ENCODE results near the gene RNASE8. TPM values are rescaled to one million over a fixed set of nuclear protein-coding genes. Genes with fewer than 3 reads are reported as not detected.
A peak's percentile ranks its signal among the peaks of the same experiment; 100 is the strongest.

Gene RNASE8
- total RNA-seq, 1 donor from 2014 or later, result not detected

DNA sequence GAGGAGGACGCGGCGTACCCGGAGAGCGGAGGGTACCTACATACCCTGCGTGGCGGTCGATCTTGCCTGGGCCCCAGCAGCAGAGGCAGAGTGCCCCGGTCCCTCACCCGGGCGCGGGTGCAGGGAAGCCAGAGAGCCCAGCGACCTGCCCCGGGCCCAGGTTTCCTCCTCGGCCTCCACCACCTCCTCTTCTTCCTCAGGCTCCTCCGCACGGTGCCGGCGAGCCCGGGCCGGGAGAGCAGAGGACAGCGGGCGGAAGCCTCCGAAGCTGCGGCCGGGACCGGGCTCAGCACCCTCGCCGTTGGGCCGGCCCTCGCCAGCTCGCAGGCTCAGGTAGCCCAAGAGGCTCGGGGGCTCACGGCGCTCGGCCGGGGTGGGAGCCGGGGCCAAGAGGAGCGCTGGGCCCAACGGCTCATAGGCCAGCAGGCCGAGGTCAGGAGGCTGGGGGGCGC is 34.2 kb downstream of the RNASE8 start:
- no peak for FAIRE-seq
- H3K4me2 ChIP-seq (ENCODE audit: low read length), result no peak overlapping the region
- H3K4me3 ChIP-seq (ENCODE audit: insufficient read depth, low read depth, low read length), result no peak overlapping the region
- DNase-seq (ENCODE audit: low read depth), result no peak
- Mint-ChIP-seq H3K4me1 (ENCODE audit: low read depth, unreplicated experiment) (peaks cover 47% of the 10 kb centered on the region), H3K4me3 (ENCODE audit: unreplicated experiment) (peak overlapping the region; percentile 70), H3K9me3 (ENCODE audit: unreplicated experiment) (no peaks in the 10 kb centered on the region), H3K27me3 (ENCODE audit: low read depth, unreplicated experiment) (no peaks in the 10 kb centered on the region), H3K27ac (ENCODE audit: unreplicated experiment) (peak overlapping the region; percentile 79), H3K36me3 (ENCODE audit: low read depth, unreplicated experiment) (peaks cover 9% of the 10 kb centered on the region)
- H3K79me2 ChIP-seq (ENCODE audit: insufficient read depth, low read length), result no peaks in the 10 kb centered on the region
- H3K9ac ChIP-seq (ENCODE audit: low read length), result no peak overlapping the region
- H3K27ac ChIP-seq (ENCODE audit: low read depth, low read length), result no peak overlapping the region
- no peak for TF ChIP-seq EZH2 (IDR thresholded peaks at IDR 0.05; ENCODE audit: insufficient read depth, low read length)
- TF ChIP-seq, protein P1, sequence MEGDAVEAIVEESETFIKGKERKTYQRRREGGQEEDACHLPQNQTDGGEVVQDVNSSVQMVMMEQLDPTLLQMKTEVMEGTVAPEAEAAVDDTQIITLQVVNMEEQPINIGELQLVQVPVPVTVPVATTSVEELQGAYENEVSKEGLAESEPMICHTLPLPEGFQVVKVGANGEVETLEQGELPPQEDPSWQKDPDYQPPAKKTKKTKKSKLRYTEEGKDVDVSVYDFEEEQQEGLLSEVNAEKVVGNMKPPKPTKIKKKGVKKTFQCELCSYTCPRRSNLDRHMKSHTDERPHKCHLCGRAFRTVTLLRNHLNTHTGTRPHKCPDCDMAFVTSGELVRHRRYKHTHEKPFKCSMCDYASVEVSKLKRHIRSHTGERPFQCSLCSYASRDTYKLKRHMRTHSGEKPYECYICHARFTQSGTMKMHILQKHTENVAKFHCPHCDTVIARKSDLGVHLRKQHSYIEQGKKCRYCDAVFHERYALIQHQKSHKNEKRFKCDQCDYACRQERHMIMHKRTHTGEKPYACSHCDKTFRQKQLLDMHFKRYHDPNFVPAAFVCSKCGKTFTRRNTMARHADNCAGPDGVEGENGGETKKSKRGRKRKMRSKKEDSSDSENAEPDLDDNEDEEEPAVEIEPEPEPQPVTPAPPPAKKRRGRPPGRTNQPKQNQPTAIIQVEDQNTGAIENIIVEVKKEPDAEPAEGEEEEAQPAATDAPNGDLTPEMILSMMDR (IDR thresholded peaks at IDR 0.05; ENCODE audit: insufficient read depth, low read depth, low read length), result no peak
- H2AFZ ChIP-seq (ENCODE audit: low read depth, low read length), result no peak overlapping the region
- H3K9me3 ChIP-seq (ENCODE audit: insufficient read depth, low read depth, low read length), result no peaks in the 10 kb centered on the region
- H4K20me1 ChIP-seq (ENCODE audit: insufficient read depth, low read length), result peaks cover 57% of the 10 kb centered on the region
- H3K4me1 ChIP-seq (ENCODE audit: insufficient read depth, low read length), result peaks cover 19% of the 10 kb centered on the region
- H3K27me3 ChIP-seq (ENCODE audit: insufficient read depth, low read length), result no peaks in the 10 kb centered on the region
- peaks cover 8% of the 10 kb centered on the region for H3K36me3 ChIP-seq (ENCODE audit: insufficient read depth, low read length)

DNA sequence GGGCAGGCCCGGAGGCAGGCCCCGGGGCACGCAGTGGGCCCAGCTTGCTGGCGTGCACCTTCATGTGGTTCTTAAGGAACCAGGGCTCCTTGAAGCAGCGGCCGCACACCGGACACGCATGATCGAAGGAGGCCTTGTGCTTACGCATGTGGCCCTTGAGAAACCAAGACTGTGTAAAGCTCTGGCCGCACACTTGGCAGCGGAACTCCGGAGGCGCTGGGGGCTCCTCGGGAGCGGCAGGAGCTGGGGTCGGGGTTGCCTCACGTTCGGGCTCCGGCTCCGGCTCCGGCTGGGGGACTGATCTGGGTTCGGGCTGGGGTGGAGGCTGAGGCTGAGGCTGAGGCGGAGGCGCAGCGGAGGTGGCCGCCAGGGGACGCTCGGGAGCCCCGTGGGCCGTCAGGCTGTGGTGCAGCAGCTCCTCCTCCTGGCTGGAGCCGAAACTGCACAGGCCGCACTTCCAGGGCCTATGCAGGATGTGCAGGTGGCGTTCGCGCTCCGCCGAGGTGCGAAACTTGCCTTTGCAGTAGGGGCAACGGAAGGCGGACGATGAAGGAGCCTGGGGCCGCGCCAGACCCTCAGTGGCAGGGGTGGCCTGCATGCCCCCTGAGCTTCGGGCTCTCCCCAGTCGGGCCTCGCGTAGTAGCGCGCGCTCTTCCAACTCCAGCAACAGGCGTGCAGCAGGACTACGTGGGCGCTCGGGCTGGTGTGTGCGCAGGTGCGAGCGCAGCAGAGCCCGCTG is 34.8 kb downstream of the RNASE8 start:
- H3K4me1 ChIP-seq (ENCODE audit: insufficient read depth, low read length), result peaks cover 13% of the 10 kb centered on the region
- no peak overlapping the region for H3K4me3 ChIP-seq (ENCODE audit: insufficient read depth, low read depth, low read length)
- no peak for DNase-seq (ENCODE audit: low read depth)
- no peak overlapping the region for H3K9ac ChIP-seq (ENCODE audit: low read length)
- H3K27me3 Mint-ChIP-seq (ENCODE audit: low read depth, unreplicated experiment), result no peaks in the 10 kb centered on the region
- peak overlapping the region; percentile 66 for H3K4me3 Mint-ChIP-seq (ENCODE audit: unreplicated experiment)
- no peak for TF ChIP-seq EZH2 (IDR thresholded peaks at IDR 0.05; ENCODE audit: insufficient read depth, low read length)
- TF ChIP-seq, protein P1 (IDR thresholded peaks at IDR 0.05; ENCODE audit: insufficient read depth, low read depth, low read length), result peak; percentile 94
- H3K4me2 ChIP-seq (ENCODE audit: low read length), result no peak overlapping the region
- peaks cover 9% of the 10 kb centered on the region for H3K36me3 Mint-ChIP-seq (ENCODE audit: low read depth, unreplicated experiment)
- H2AFZ ChIP-seq (ENCODE audit: low read depth, low read length), result no peak overlapping the region
- no peaks in the 10 kb centered on the region for H3K79me2 ChIP-seq (ENCODE audit: insufficient read depth, low read length)
- H3K9me3 ChIP-seq (ENCODE audit: insufficient read depth, low read depth, low read length), result no peaks in the 10 kb centered on the region
- peaks cover 7% of the 10 kb centered on the region for H3K36me3 ChIP-seq (ENCODE audit: insufficient read depth, low read length)
- H3K27me3 ChIP-seq (ENCODE audit: insufficient read depth, low read length), result no peaks in the 10 kb centered on the region
- peaks cover 48% of the 10 kb centered on the region for H3K4me1 Mint-ChIP-seq (ENCODE audit: low read depth, unreplicated experiment)
- H4K20me1 ChIP-seq (ENCODE audit: insufficient read depth, low read length), result peaks cover 53% of the 10 kb centered on the region
- H3K27ac Mint-ChIP-seq (ENCODE audit: unreplicated experiment), result no peak overlapping the region
- no peaks in the 10 kb centered on the region for H3K9me3 Mint-ChIP-seq (ENCODE audit: unreplicated experiment)
- FAIRE-seq, result peak; percentile 17
- no peak overlapping the region for H3K27ac ChIP-seq (ENCODE audit: low read depth, low read length)

DNA sequence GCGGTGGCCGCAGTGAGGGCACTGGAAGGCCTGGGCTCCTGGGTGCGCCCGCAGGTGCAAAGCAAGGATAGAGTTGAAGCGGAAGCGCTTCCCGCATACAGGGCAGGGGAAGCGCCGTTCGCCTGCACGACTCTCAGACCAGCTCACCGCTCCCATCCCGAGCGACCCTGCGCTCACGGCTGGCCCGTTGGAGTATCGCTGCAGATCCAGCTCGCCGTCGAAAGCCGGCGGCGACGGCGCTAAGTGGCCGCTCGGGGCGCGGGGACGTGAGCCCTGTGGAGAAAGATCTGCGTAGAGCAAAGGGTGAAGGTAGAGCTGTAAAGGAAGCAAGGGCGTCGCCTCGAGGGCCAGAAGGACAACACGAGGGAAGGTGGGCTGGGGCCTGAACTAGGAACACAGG is 35.4 kb downstream of the RNASE8 start:
- H2AFZ ChIP-seq (ENCODE audit: low read depth, low read length), result no peak overlapping the region
- Mint-ChIP-seq H3K9me3 (ENCODE audit: unreplicated experiment) (no peaks in the 10 kb centered on the region), H3K4me3 (ENCODE audit: unreplicated experiment) (peak overlapping the region; percentile 66), H3K36me3 (ENCODE audit: low read depth, unreplicated experiment) (peaks cover 5% of the 10 kb centered on the region), H3K27ac (ENCODE audit: unreplicated experiment) (peak overlapping the region; percentile 44), H3K4me1 (ENCODE audit: low read depth, unreplicated experiment) (peaks cover 43% of the 10 kb centered on the region), H3K27me3 (ENCODE audit: low read depth, unreplicated experiment) (no peaks in the 10 kb centered on the region)
- H3K79me2 ChIP-seq (ENCODE audit: insufficient read depth, low read length), result no peaks in the 10 kb centered on the region
- H3K9ac ChIP-seq (ENCODE audit: low read length), result no peak overlapping the region
- peaks cover 9% of the 10 kb centered on the region for H3K4me1 ChIP-seq (ENCODE audit: insufficient read depth, low read length)
- no peaks in the 10 kb centered on the region for H3K9me3 ChIP-seq (ENCODE audit: insufficient read depth, low read depth, low read length)
- H4K20me1 ChIP-seq (ENCODE audit: insufficient read depth, low read length), result peaks cover 50% of the 10 kb centered on the region
- no peak overlapping the region for H3K27ac ChIP-seq (ENCODE audit: low read depth, low read length)
- no peaks in the 10 kb centered on the region for H3K27me3 ChIP-seq (ENCODE audit: insufficient read depth, low read length)
- H3K36me3 ChIP-seq (ENCODE audit: insufficient read depth, low read length), result peaks cover 7% of the 10 kb centered on the region
- H3K4me2 ChIP-seq (ENCODE audit: low read length), result no peak overlapping the region
- no peak overlapping the region for H3K4me3 ChIP-seq (ENCODE audit: insufficient read depth, low read depth, low read length)
- DNase-seq (ENCODE audit: low read depth) (no peak), FAIRE-seq (no peak)
- no peak for TF ChIP-seq EZH2 (IDR thresholded peaks at IDR 0.05; ENCODE audit: insufficient read depth, low read length)
- TF ChIP-seq, protein P1 (IDR thresholded peaks at IDR 0.05; ENCODE audit: insufficient read depth, low read depth, low read length), result no peak

Data from astrocyte (in vitro differentiated cells and primary cell).